ENCODE data around the gene FTSJ1. TPM values are rescaled to one million over a fixed set of nuclear protein-coding genes. Genes with fewer than 3 reads are reported as not detected.
"Not testable (repeated sequence)": the region's sequence is repeated elsewhere in the genome, so short reads cannot be mapped to it uniquely, and the experiment has no call there.

The FTSJ1 gene, protein sequence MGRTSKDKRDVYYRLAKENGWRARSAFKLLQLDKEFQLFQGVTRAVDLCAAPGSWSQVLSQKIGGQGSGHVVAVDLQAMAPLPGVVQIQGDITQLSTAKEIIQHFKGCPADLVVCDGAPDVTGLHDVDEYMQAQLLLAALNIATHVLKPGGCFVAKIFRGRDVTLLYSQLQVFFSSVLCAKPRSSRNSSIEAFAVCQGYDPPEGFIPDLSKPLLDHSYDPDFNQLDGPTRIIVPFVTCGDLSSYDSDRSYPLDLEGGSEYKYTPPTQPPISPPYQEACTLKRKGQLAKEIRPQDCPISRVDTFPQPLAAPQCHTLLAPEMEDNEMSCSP
- total RNA-seq, result 10 to 100 TPM; 24.6 to 39.9 (median 28.4) TPM
- polyA plus RNA-seq, result 10 to 100 TPM; 15.6 to 37.4 (median 18.5) TPM

DNA sequence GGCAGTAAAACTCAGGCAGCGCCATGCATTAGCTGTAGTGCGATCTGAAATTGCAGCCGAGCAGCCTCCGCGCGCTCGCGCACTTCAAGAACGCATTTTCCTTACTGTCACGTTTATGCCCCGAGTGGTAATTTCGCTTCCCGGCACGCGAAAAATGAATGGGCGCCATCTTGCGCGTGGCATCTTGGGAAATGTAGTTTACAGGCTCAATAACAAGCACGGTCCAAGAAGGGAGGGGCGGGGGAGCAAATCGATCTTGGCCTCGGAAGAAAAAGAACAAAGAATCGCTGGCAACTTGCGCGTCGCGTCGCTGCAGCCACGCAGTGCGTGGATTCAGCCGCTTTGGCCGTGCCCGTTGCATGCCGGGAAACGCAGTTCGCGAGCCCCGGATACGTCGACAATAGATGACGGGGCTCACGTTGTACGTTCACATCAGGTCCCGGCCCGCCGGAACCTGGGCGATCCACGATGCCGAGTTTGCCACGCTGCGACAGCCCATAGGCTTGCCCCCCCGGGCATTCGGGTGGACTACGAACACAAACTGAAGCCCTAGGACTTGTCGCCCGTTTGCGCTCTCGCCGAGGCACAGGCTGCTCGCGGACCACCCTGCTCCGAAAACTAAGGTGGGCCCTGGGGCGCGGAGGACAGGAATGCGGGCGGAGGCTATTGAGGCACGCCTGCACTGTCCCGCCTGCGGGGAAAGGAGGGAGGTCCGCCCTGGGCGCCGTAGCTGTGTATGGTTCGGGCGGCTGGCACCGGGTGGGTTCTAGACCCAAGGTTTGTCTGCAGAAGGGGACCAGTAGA, at the start of gene FTSJ1:
Gene FTSJ1 (plus strand): TSS at position 426 of the 804 bp plus-strand sequence. CDS start 1,849 bp downstream, outside the sequence.
- Histone ChIP-seq H3K4me1 (peaks cover 0 to 11% (median 4%) of the 10 kb centered on the region in 4 donors), H3K27me3 (no peaks in the 10 kb centered on the region), H3K27ac (peak within 1 kb of the TSS; percentile 77 to 89 (median 84)), H3K9me3 (no peaks in the 10 kb centered on the region), H3K36me3 (no peaks in the 10 kb centered on the region), H3K4me3 (peak within 1 kb of the TSS; percentile 58 to 73 (median 66))
- WGBS, 2 donors, result 0% methylated on average over 75 of the region's 75 CpGs
- TF ChIP-seq, protein P1, sequence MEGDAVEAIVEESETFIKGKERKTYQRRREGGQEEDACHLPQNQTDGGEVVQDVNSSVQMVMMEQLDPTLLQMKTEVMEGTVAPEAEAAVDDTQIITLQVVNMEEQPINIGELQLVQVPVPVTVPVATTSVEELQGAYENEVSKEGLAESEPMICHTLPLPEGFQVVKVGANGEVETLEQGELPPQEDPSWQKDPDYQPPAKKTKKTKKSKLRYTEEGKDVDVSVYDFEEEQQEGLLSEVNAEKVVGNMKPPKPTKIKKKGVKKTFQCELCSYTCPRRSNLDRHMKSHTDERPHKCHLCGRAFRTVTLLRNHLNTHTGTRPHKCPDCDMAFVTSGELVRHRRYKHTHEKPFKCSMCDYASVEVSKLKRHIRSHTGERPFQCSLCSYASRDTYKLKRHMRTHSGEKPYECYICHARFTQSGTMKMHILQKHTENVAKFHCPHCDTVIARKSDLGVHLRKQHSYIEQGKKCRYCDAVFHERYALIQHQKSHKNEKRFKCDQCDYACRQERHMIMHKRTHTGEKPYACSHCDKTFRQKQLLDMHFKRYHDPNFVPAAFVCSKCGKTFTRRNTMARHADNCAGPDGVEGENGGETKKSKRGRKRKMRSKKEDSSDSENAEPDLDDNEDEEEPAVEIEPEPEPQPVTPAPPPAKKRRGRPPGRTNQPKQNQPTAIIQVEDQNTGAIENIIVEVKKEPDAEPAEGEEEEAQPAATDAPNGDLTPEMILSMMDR (IDR thresholded peaks at IDR 0.05), result no peak
- TF ChIP-seq POLR2AphosphoS5 (IDR thresholded peaks at IDR 0.05), result peak; percentile 50 to 77 (median 64)
- TF ChIP-seq POLR2A (IDR thresholded peaks at IDR 0.05), result peak in 1 of 2 donors; percentile 10
- intact Hi-C loops (cut with DNase I), result loop anchor here (2.0 to 10.0 kb wide), 2 partner anchors 33 to 401 kb away; partner anchors contain the start of genes PORCN and ZNF630
- DNase-seq, result peak; percentile 93

DNA sequence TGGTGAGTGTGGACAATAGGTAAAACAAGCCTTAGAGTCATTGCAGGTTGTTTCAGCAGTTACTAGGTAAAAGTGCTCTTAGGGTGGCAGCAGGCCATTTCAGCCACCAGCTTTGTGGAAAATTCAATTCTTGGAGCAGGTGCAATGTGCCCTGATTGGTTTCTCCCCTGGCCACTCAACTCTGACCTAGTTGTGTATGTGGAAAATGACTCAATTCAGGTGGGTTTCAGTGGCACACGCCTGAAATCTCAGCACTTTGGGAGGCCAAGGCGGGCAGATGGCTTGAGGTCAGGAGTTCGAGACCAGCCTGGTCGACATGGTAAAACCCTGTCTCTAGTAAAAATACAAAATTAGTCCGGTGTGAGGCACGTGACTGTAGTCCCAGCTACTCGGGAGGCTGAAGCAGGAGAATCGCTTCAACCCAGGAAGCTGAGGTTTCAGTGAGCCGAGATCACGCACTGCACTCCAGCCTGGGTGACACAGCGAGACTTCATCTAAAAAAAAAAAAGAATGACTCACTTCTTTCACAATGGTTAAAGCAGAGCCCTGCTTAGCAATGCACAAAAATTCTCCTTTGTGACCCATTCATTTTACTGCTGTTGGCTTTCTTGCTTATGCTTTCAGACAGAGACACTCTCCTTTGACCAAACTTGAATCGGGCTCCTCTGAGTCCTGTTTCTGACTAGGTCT, 48.8 kb upstream of the FTSJ1 start:
- intact Hi-C loops (cut with DNase I); H3K9me3 ChIP-seq: not testable (repeated sequence)
- WGBS, 2 donors, result no CpG with 5 or more reads among the region's 12 CpGs

DNA sequence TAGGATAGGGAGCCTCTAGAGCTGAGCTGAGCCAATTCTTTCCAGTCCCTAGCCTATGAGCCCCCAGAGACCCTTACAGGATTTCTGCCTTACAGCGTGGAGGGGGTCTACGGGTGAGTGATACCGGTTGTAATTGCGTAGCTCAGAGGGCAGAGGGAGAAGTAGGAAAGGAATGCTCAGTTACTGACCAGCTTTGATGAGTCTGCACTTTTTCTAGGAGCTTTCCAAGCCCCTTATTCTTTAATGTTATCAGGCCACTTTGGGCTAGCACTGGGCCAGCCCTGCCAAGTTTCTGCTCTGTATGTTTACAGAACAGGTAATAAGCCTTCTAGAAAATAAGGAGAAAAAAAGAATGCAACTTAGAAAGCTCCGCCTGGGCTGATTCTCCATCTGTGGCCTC, 46.4 kb upstream of the FTSJ1 start:
- H3K36me3 ChIP-seq; H3K27ac ChIP-seq; H3K9me3 ChIP-seq; H3K27me3 ChIP-seq; DNase-seq; intact Hi-C loops (cut with DNase I); H3K4me3 ChIP-seq; H3K4me1 ChIP-seq: not testable (repeated sequence)
- 63 to 64% methylated on average over 5 of the region's 5 CpGs for WGBS, 2 donors

More for the DNA sequence above, 48.8 kb upstream of the FTSJ1 start:
- not testable (repeated sequence) for H3K4me1 ChIP-seq, H3K27ac ChIP-seq, DNase-seq, H3K36me3 ChIP-seq, H3K27me3 ChIP-seq, H3K4me3 ChIP-seq

DNA sequence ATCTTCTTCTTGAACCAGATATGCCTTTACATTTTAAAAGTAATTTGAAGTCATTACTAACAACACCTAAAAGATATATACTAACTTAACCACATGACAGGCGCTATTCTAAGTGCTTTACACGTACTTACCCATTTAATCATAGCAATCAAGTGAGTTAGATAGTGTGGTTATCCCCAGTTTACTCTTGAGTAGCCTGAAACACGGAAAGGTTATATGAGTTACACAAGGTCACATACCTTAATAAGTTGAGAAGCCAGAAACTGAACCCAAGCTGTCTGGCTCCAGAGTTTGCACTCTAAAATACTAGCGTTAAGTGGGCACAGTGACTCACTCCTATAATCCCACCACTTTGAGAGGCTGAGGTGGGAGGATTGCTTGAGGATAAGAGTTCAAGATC, 45.8 kb upstream of the FTSJ1 start:
- H3K27me3 ChIP-seq; H3K4me3 ChIP-seq; H3K27ac ChIP-seq; H3K9me3 ChIP-seq; H3K36me3 ChIP-seq; H3K4me1 ChIP-seq; intact Hi-C loops (cut with DNase I); DNase-seq: not testable (repeated sequence)
- 57 to 75% methylated on average over 4 of the region's 4 CpGs for WGBS, 2 donors

DNA sequence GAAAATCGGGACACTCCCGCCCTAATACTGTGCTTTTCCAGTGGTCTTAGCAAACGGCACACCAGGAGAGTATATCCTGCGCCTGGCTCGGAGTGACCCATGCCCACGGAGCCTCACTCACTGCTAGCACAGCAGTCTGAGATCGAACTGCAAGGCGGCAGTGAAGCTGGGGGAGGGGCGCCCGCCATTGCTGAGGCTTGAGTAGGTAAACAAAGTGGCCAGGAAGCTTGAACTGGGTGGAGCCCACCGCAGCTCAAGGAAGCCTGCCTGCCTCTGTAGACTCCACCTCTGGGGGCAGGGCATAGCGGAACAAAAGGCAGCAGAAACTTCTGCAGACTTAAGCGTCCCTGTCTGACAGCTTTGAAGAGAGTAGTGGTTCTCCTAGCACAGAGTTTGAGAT, 42.3 kb upstream of the FTSJ1 start:
- H3K27me3 ChIP-seq; H3K36me3 ChIP-seq; H3K4me1 ChIP-seq; H3K9me3 ChIP-seq; H3K27ac ChIP-seq; DNase-seq; H3K4me3 ChIP-seq; intact Hi-C loops (cut with DNase I): not testable (repeated sequence)
- WGBS, 2 donors, result 66 to 80% methylated on average over 13 of the region's 13 CpGs

DNA sequence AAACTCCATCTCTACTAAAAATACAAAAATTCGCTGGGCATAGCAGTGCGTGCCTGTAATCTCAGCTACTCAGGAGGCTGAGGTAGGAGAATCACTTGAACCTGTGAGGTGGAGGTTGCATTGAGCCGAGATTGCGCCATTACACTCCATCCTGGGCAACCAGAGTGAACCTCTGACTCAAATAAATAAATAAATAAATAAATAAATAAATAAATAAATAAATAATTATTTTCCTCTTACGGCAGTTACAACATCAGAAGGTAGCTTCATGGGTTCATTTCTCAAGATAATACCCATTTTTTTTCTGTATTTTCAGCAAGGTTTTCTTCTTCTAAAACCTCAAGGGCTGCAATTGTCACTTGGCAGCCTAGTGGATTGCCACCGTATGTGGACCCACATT, 28.8 kb upstream of the FTSJ1 start:
- H3K36me3 ChIP-seq, result not testable (repeated sequence)
- WGBS, 2 donors, result 91 to 94% methylated on average over 6 of the region's 6 CpGs

DNA sequence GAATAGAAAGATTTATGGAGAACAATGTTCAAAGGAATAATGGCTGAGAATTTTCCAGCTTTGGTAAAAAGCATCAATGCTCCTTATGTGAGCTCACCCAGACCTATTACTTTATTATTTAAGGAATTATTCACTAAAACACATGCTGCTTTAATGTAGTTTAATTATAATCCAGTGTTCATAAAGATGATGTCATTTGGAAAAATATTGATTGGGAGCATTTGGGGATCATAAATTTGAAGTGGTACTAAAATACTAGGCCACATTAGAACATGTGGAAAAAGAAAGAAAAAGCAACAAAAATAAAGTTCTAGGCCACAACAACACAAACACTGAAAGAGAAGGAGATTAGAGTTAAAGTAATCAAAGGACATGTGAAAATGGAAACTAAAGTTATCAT, 25.9 kb upstream of the FTSJ1 start:
- Histone ChIP-seq H3K27me3 (no peaks in the 10 kb centered on the region), H3K27ac (no peak overlapping the region), H3K9me3 (no peaks in the 10 kb centered on the region), H3K4me1 (no peaks in the 10 kb centered on the region), H3K4me3 (no peak overlapping the region), H3K36me3 (no peaks in the 10 kb centered on the region)
- intact Hi-C loops (cut with DNase I), result no loop called here
- TF ChIP-seq POLR2AphosphoS5 (IDR thresholded peaks at IDR 0.05) (no peak), POLR2A (IDR thresholded peaks at IDR 0.05) (no peak), EP300 (IDR thresholded peaks at IDR 0.05) (no peak)
- TF ChIP-seq, protein P1 (IDR thresholded peaks at IDR 0.05), result no peak
- DNase-seq, result no peak

More for the DNA sequence above, 28.8 kb upstream of the FTSJ1 start:
- H3K9me3 ChIP-seq; H3K27me3 ChIP-seq; H3K27ac ChIP-seq; H3K4me1 ChIP-seq; DNase-seq; intact Hi-C loops (cut with DNase I); H3K4me3 ChIP-seq: not testable (repeated sequence)

All from sigmoid colon (tissue), 7 donors.